BJ (cell line): ENCODE results near the gene ZNF267. TPM values are rescaled to one million over a fixed set of nuclear protein-coding genes. Genes with fewer than 3 reads are reported as not detected.
A peak's percentile ranks its signal among the peaks of the same experiment; 100 is the strongest.

ENCODE experiments used
- CTCF ChIA-PET: fragments of 350-600 bp; formaldehyde crosslinking; extraction: SDS; loops from one replicate; lab custom pipeline; 2021; ENCODE audit warnings: antibody characterized with exemption, inconsistent platforms; lab: Yijun Ruan, JAX
- POLR2A ChIA-PET: fragments of 300-600 bp; sonication (Branson Sonifier 250); formaldehyde crosslinking; extraction: SDS; loops from one replicate; lab custom pipeline; 2021; ENCODE audit warnings: antibody characterized with exemption; lab: Charles Lee
- DNase-seq: peaks from one replicate; pipeline ENCODE4 v3.0.0-alpha.2; 2011; ENCODE audit warnings: low read depth
- H3K27me3 ChIP-seq: 2 replicates; pipeline ENCODE4 v1.6.0; 2011; ENCODE audit warnings: low read length; ENCODE audit not compliant: control insufficient read depth, insufficient read depth
- H3K36me3 ChIP-seq: 2 replicates; pipeline ENCODE4 v1.5.1; 2011; ENCODE audit warnings: low read length; ENCODE audit not compliant: control insufficient read depth, insufficient read depth
- H3K4me3 ChIP-seq: 2 replicates; pipeline ENCODE4 v1.5.1; 2011; ENCODE audit warnings: low read depth, mild to moderate bottlenecking, control low read depth, low read length
- polyA plus RNA-seq: library from polyadenylated mRNA; depleted of rRNA; stranded (reverse); fragments of >200 nt; gene quantifications from 2 replicates; pipeline ENCODE4 v1.2.3, GENCODE V29; 2011
- TF ChIP-seq, protein P1 (sequence below): IDR thresholded peaks from 2 replicates; pipeline ENCODE4 v1.5.1; 2011; ENCODE audit warnings: low read depth, mild to moderate bottlenecking, control low read depth, inconsistent platforms, low read length, moderate library complexity; ENCODE audit not compliant: insufficient read depth

Gene ZNF267
- polyA plus RNA-seq, 1 experiment = 1.4 TPM

DNA sequence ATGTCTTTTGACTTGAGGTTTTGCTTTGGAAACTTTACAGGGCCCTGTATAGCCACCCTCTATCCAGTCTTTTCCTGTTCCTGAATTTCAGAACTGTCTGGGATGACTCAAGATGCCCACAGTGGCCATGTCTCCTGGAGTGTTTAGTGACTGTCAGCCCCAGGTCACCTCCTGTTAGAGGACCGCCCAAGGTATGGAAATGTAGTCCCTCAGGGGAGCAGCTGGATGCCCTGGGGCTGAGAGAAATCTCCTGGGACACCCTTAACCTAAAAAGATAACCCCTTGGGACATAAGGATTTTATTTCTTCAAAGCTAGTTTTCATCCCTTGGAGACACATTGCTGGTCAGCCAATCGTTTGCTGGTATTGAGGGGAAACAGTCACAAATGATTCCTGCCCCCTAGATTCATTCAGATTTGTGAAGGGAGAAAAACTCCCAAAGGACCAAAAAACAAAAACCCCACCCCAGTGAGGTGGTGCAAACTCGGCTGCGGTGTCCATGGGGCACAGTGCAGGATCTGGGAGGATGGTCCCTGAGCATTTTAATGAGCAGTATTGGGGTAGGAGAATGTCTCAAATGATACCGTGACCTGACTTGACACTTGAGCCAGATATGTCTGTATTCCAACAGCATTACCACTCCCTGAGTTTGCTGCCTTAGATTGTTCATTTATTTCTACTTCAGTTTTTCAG, 1.7 kb downstream of the ZNF267 start:
- Histone ChIP-seq H3K27me3 (no peaks in the 10 kb centered on the region), H3K4me3 (peak overlapping the region; percentile 95), H3K36me3 (peaks cover 2% of the 10 kb centered on the region; the same call in 1 of the 2 replicates)
- TF ChIP-seq, protein P1, sequence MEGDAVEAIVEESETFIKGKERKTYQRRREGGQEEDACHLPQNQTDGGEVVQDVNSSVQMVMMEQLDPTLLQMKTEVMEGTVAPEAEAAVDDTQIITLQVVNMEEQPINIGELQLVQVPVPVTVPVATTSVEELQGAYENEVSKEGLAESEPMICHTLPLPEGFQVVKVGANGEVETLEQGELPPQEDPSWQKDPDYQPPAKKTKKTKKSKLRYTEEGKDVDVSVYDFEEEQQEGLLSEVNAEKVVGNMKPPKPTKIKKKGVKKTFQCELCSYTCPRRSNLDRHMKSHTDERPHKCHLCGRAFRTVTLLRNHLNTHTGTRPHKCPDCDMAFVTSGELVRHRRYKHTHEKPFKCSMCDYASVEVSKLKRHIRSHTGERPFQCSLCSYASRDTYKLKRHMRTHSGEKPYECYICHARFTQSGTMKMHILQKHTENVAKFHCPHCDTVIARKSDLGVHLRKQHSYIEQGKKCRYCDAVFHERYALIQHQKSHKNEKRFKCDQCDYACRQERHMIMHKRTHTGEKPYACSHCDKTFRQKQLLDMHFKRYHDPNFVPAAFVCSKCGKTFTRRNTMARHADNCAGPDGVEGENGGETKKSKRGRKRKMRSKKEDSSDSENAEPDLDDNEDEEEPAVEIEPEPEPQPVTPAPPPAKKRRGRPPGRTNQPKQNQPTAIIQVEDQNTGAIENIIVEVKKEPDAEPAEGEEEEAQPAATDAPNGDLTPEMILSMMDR = no peak
- ChIA-PET POLR2A (no interaction called here), CTCF (no interaction called here)
- no peak for DNase-seq

GRCh38 chr16:31875928-31876547, 2.4 kb downstream of the ZNF267 start:
- POLR2A ChIA-PET = no interaction called here
- Histone ChIP-seq H3K27me3 (no peaks in the 10 kb centered on the region), H3K4me3 (no peak overlapping the region), H3K36me3 (peaks cover 2% of the 10 kb centered on the region; the same call in 1 of the 2 replicates)
- no peak for DNase-seq
- CTCF ChIA-PET = no interaction called here
- TF ChIP-seq, protein P1 = no peak

GRCh38 chr16:31876951-31877828, 3.6 kb downstream of the ZNF267 start:
- TF ChIP-seq, protein P1 = no peak
- no peak overlapping the region for H3K4me3 ChIP-seq
- ChIA-PET POLR2A (interaction anchor here (1.2 kb wide), 1 partner anchor 164 kb away, joined by 4 read pairs; a partner anchor contains a TSS), CTCF (interaction anchor here (0.6 to 1.9 kb wide), 4 partner anchors 9 to 88 kb away, joined by 3 to 6 read pairs (median 4); no protein-coding TSS in a partner anchor)
- DNase-seq = peak; percentile 66
- peaks cover 2% of the 10 kb centered on the region; the same call in 1 of the 2 replicates for H3K36me3 ChIP-seq
- no peaks in the 10 kb centered on the region for H3K27me3 ChIP-seq

GRCh38 chr16:31877876-31878642, 4.5 kb downstream of the ZNF267 start:
- DNase-seq = no peak
- ChIA-PET POLR2A (interaction anchor here (1.2 kb wide), 1 partner anchor 165 kb away, joined by 4 read pairs; a partner anchor contains a TSS), CTCF (interaction anchor here (1.2 to 1.9 kb wide), 3 partner anchors 10 to 20 kb away, joined by 3 to 6 read pairs (median 5); no protein-coding TSS in a partner anchor)
- H3K27me3 ChIP-seq = no peaks in the 10 kb centered on the region
- H3K4me3 ChIP-seq = no peak overlapping the region
- TF ChIP-seq, protein P1 = no peak
- H3K36me3 ChIP-seq = peaks cover 2% of the 10 kb centered on the region; the same call in 1 of the 2 replicates
